ENCODE data around the gene CD33. TPM values are rescaled to one million over a fixed set of nuclear protein-coding genes. Genes with fewer than 3 reads are reported as not detected.
"Not testable (repeated sequence)": the region's sequence is repeated elsewhere in the genome, so short reads cannot be mapped to it uniquely, and the experiment has no call there.

Gene CD33
- total and polyA plus RNA-seq, 7 donors: 0.24 to 3.1 (median 2.0) TPM

DNA sequence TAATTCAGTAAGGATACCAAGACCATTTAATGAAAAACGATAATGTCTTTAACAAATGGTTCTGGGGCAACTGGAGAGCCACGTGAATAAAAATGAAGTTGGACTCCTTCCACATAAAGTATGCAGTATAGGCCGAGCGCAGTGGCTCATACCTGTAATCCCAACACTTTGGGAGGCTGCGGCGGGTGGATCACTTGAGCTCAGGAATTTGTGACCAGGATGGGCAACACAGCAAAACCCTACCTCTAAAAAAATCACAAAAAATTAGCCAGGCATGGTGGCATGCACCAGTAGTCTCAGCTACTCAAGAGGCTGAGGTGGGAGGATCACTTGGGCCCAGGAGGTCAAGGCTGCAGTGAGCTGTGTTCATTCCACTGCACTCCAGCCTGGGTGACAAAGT, 20.6 kb upstream of the CD33 start:
- no peak for TF ChIP-seq CTCF (IDR thresholded peaks at IDR 0.05)
- ATAC-seq (no peak), DNase-seq (no peak)
- H3K9me3 ChIP-seq: no peaks in the 10 kb centered on the region
- no peaks in the 10 kb centered on the region for H3K27me3 ChIP-seq (ENCODE audit: insufficient read depth in 3 of 3, low read length in 2 of 3)
- intact Hi-C loops (cut with DNase I): no loop called here
- 63 to 67% (median 65%) methylated on average over 6 of the region's 6 CpGs for WGBS, 3 donors
- no peaks in the 10 kb centered on the region for H3K36me3 ChIP-seq (ENCODE audit: insufficient read depth in 1 of 2, low read depth in 1 of 2)
- no peak overlapping the region for H3K27ac ChIP-seq
- H3K4me1 ChIP-seq: no peaks in the 10 kb centered on the region
- H3K4me3 ChIP-seq: no peak overlapping the region

- no peaks in the 10 kb centered on the region for H3K27me3 ChIP-seq (ENCODE audit: insufficient read depth in 3 of 3, low read length in 2 of 3)
- DNase-seq (no peak), ATAC-seq (no peak)
- intact Hi-C loops (cut with DNase I): no loop called here
- no peak overlapping the region for H3K27ac ChIP-seq
- no peak for TF ChIP-seq CTCF (IDR thresholded peaks at IDR 0.05)
- no peaks in the 10 kb centered on the region for H3K36me3 ChIP-seq (ENCODE audit: insufficient read depth in 1 of 2, low read depth in 1 of 2)
- H3K9me3 ChIP-seq: no peaks in the 10 kb centered on the region
- H3K4me3 ChIP-seq: no peak overlapping the region
- WGBS, 3 donors: 62 to 73% (median 68%) methylated on average over 2 of the region's 2 CpGs
- no peaks in the 10 kb centered on the region for H3K4me1 ChIP-seq
These were observed 17.1 kb upstream of the CD33 start for GRCh38 chr19:51207747-51208146.

DNA sequence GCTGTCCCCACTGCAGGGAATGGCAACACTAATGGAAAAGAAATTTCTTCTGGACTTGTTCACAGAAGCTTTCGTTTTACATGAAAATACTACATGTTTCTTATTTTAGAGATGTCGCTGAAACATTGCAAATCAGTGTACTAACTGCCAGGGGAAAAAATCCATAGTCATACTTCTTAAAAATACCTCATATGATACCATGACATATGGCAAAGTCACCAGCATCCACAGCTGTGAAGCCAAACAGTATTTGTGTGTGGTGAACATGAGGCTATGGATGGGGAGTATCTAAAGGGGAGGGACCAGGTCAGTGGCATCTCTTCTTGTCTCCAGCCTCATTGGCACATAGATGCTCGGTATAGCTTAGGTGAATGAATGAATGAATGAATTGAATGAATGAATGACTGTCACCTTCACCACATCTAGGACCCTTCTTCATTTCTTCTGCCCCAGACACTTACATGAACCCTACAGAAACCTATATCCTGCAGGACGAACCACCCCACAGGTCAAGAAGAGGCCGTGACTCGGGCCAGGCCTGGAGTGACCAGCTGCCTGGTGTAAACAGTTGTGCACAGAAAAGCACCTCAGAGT, 14.6 kb upstream of the CD33 start:
- Histone ChIP-seq H3K27me3 (ENCODE audit: insufficient read depth in 3 of 3, low read length in 2 of 3) (no peaks in the 10 kb centered on the region), H3K4me1 (no peaks in the 10 kb centered on the region), H3K4me3 (no peak overlapping the region), H3K9me3 (no peaks in the 10 kb centered on the region), H3K36me3 (ENCODE audit: insufficient read depth in 1 of 2, low read depth in 1 of 2) (no peaks in the 10 kb centered on the region), H3K27ac (no peak overlapping the region)
- TF ChIP-seq CTCF (IDR thresholded peaks at IDR 0.05): no peak
- 79 to 88% (median 85%) methylated on average over 6 of the region's 6 CpGs for WGBS, 3 donors
- DNase-seq (no peak), ATAC-seq (no peak)
- intact Hi-C loops (cut with DNase I): no loop called here

DNA sequence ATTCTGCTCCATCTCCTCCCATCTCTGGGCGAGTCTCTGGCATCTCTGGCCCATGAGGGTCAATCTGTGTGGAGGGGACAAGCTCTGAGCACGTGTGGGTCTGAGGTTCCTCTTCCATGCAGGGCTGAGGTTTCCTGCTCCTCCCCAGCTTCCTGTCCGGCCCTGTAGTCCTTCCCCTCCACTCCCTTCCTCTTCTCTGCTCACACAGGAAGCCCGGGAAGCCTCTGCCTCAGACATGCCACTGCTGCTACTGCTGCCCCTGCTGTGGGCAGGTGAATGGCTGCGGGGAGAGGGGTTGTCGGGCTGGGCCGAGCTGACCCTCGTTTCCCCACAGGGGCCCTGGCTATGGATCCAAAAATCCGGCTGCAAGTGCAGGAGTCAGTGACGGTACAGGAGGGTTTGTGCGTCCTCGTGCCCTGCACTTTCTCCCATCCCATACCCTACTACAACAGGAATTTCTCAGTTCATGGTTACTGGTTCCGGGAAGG, 14.0 kb upstream of the CD33 start:
- H3K9me3 ChIP-seq; H3K4me3 ChIP-seq; H3K27ac ChIP-seq; DNase-seq; H3K4me1 ChIP-seq; ATAC-seq; intact Hi-C loops (cut with DNase I); H3K36me3 ChIP-seq (ENCODE audit: insufficient read depth in 1 of 2, low read depth in 1 of 2); H3K27me3 ChIP-seq (ENCODE audit: insufficient read depth in 3 of 3, low read length in 2 of 3): not testable (repeated sequence)
- 52 to 59% (median 54%) methylated on average over 13 of the region's 13 CpGs for WGBS, 3 donors

DNA sequence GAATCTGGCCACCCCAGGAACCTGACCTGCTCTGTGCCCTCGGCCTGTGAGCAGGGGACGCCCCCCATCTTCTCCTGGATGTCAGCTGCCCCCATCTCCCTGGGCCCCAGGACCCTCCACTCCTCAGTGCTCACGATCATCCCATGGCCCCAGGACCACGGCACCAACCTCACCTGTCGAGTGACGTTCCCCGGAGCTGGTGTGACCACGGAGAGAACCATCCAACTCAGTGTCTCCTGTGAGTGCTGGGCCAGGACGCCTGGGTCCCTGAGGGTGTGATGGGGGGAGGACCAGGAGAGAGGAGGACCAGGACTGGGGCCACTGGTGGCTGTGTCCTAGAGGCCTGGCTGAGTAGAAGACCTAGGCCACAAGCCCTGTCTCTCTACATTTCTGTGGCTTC, 13.0 kb upstream of the CD33 start:
- H3K9me3 ChIP-seq: no peaks in the 10 kb centered on the region
- no peak for DNase-seq
- TF ChIP-seq CTCF (IDR thresholded peaks at IDR 0.05): no peak
- 76 to 89% (median 82%) methylated on average over 9 of the region's 9 CpGs for WGBS, 3 donors
- H3K36me3 ChIP-seq (ENCODE audit: insufficient read depth in 1 of 2, low read depth in 1 of 2): no peaks in the 10 kb centered on the region
- no peak for ATAC-seq
- no peaks in the 10 kb centered on the region for H3K27me3 ChIP-seq (ENCODE audit: insufficient read depth in 3 of 3, low read length in 2 of 3)
- no peak overlapping the region for H3K4me3 ChIP-seq
- intact Hi-C loops (cut with DNase I): no loop called here
- no peaks in the 10 kb centered on the region for H3K4me1 ChIP-seq
- no peak overlapping the region for H3K27ac ChIP-seq
